ENCODE data around the gene LRP1.

Gene LRP1

DNA sequence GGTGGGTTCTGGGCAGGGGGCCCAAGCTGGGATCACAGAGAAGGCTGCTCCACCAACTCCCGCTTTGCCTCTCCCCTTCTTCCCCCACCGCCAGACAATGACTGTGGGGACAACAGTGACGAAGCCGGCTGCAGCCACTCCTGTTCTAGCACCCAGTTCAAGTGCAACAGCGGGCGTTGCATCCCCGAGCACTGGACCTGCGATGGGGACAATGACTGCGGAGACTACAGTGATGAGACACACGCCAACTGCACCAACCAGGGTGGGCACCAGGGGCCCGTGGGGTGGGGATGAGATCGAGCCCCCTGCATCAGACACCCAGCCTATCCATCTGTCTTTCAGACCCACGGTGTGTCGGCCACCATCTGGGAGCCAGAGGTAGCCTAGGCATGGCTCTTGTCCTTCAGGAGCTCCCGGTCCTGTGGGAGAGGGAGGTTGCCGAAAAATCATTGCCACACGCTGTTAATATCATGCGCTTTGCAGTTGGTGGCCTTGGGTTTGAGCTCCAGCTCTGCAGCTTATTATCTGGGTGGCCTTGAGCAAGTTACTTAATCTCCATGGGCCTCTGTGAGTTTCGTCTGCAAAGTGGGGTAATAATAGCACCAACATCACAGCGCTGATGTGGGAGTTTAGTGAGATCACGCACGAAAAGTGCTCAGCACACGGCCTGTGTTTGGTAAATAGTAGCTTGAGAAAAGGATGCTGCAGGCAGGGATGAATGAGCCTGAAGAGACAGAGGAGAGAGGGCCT is 40.9 kb downstream of the LRP1 start:
- TF ChIP-seq, protein P1, sequence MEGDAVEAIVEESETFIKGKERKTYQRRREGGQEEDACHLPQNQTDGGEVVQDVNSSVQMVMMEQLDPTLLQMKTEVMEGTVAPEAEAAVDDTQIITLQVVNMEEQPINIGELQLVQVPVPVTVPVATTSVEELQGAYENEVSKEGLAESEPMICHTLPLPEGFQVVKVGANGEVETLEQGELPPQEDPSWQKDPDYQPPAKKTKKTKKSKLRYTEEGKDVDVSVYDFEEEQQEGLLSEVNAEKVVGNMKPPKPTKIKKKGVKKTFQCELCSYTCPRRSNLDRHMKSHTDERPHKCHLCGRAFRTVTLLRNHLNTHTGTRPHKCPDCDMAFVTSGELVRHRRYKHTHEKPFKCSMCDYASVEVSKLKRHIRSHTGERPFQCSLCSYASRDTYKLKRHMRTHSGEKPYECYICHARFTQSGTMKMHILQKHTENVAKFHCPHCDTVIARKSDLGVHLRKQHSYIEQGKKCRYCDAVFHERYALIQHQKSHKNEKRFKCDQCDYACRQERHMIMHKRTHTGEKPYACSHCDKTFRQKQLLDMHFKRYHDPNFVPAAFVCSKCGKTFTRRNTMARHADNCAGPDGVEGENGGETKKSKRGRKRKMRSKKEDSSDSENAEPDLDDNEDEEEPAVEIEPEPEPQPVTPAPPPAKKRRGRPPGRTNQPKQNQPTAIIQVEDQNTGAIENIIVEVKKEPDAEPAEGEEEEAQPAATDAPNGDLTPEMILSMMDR (IDR thresholded peaks at IDR 0.05), result no peak

DNA sequence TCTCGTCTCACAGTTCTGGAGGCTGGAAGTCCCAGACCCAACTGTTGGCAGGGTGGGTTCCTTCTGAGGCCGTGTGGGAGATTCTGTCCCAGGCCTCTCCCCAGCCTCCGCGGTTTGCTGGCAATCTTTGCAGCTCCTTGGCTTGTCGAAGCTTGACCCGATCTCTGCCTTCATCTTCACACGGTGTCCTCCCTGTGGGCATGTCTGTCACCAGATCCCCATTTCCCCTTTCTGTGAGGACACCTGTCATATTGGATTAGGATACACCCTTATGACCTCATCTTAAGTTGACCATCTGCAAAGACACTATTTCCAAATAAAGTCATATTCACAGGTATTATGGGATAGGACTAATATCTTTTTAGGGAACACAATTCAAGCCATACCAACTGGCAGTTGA is 41.7 kb downstream of the LRP1 start:
- TF ChIP-seq, protein P1 (IDR thresholded peaks at IDR 0.05), result no peak

DNA sequence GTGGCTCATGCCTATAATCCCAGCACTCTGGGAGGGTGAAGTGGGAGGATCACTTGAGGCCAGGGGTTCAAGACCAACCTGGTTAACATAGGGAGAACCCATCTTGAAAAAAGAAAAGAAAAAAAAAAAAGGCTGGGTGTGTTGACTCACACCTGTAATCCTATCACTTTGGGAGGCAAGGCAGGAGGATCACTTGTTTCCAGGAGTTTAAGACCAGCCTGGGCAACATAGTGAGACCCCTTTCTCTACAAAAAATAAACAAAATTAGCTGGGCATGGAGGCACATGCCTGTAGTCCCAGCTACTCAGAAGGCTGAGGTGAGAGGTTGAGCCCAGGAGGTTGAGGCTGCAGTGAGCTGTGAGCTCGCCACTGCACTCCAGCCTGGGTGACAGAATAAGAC is 42.1 kb downstream of the LRP1 start:
- TF ChIP-seq, protein P1 (IDR thresholded peaks at IDR 0.05), result no peak

DNA sequence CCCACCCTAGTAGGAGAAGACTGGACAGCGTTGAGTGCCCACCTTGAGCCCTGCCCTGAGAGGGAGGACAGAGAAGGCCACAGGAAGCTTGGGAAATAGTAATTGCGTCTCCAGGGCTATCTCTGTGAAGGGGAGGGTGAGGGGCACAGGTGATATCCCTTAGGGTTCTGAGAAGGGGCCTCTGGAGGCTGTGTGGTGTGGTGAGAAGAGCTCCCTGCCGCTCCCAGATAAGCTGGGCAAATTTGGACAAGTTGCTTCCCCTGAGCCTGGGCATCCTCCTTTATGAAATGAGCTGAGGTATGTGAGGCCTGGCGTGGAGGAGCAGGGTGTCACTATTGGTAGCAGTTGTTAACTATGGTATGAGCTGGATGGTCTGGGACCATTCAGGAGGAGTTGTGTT is 42.6 kb downstream of the LRP1 start:
- TF ChIP-seq, protein P1 (IDR thresholded peaks at IDR 0.05), result no peak

DNA sequence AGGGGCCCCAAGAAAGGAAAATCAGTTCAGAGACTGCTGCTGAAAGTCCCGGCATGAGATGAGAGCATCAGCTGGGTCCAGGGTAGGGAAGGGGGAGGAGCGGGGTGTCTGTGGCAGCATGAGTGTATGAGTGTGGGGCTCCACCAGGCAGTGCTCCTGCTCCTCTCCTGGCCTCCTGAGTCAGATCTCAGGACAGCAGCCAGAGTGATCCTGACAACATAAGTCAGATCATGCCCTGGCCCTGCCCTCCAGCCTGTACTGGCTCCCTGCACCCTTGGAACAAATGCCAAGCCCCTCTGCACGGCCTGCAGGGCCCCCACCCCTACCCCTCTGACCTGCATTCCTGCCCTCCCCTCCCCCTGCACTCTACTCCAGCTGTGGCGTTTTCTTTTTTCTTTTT is 43.4 kb downstream of the LRP1 start:
- TF ChIP-seq, protein P1 (IDR thresholded peaks at IDR 0.05), result no peak

DNA sequence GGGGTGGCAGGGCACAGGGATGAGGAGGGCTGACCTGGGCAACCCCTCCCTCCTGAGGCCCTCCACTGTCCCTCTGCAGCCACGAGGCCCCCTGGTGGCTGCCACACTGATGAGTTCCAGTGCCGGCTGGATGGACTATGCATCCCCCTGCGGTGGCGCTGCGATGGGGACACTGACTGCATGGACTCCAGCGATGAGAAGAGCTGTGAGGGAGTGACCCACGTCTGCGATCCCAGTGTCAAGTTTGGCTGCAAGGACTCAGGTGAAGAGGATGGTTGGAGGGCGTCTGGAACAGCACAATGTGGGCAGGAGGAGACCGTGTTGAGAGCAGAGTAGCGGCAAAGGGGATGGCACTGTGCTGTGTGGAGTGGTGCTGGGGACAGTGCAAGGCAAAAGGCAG is 44.8 kb downstream of the LRP1 start:
- TF ChIP-seq, protein P1 (IDR thresholded peaks at IDR 0.05), result peak; percentile 51

DNA sequence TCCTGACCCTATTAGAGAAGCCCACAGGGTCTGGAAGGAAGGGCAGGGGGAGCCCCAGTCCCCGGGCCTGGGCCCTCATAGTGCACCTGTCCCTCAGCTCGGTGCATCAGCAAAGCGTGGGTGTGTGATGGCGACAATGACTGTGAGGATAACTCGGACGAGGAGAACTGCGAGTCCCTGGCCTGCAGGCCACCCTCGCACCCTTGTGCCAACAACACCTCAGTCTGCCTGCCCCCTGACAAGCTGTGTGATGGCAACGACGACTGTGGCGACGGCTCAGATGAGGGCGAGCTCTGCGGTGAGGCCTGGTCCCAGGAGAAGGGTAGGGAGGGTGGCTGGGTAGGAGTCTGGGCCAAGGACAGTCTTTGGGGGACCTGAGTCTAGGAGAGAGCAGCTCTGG is 45.4 kb downstream of the LRP1 start:
- TF ChIP-seq, protein P1 (IDR thresholded peaks at IDR 0.05), result no peak

Measured in LNCAP (cell line).